ENCODE measurements around the gene INA.
"Not testable (repeated sequence)": the region's sequence is repeated elsewhere in the genome, so short reads cannot be mapped to it uniquely, and the experiment has no call there.

DNA sequence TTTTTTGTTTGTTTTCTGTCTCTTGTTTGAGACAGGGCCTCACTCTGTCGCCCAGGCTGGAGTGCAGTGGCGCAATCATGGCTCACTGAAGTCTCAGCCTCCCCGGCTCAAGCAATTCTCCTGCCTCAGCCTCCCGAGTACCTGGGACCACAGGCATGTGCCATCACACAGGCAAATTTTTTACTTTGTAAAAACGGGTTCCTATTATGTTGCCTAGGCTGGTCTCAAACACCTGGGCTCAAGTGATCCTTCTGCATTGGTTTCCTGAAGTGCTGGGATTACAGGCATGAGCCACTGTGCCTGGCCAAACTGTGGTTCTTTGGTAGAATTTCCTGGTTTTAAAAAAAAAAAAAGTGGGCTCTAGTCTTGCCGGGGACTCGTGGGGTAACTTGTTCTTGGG is 31.4 kb upstream of the INA start, which contains the start of gene RPEL1:
- not testable (repeated sequence) for TF ChIP-seq POLR2A, EP300, CTCF (IDR thresholded peaks at IDR 0.05)

Measured in tibial nerve (tissue), 4 donors.